GM23338 (cell line): ENCODE results near the gene PTER. TPM values are rescaled to one million over a fixed set of nuclear protein-coding genes. Genes with fewer than 3 reads are reported as not detected.

ENCODE experiments used
- ATAC-seq: fragments of 200-7000 bp; cut with Tn5 transposase; 3 replicates; pipeline ENCODE4 v1.9.1; 2020
- DNase-seq: peaks from one replicate; pipeline ENCODE4 v3.0.0-alpha.2; 2015; ENCODE audit warnings: low spot score
- H2AFZ ChIP-seq: fragments of 200-600 bp; sonication (generic); 2 replicates; pipeline ENCODE4 v1.8.0; 2016; ENCODE audit warnings: antibody characterized with exemption, mild to moderate bottlenecking, moderate library complexity
- H3F3A ChIP-seq: fragments of 200-600 bp; sonication (generic); replicated peaks from 2 replicates; pipeline ENCODE4 v1.8.0; 2017; ENCODE audit warnings: antibody characterized with exemption, mixed run types, low read depth
- H3K27ac ChIP-seq: fragments of 200-600 bp; sonication (generic); 2 replicates; pipeline ENCODE4 v1.6.1; 2016; ENCODE audit warnings: low read depth
- H3K27me3 ChIP-seq: fragments of 200-600 bp; sonication (generic); 2 replicates; pipeline ENCODE4 v1.8.0; 2016; ENCODE audit warnings: mild to moderate bottlenecking, mixed run types, moderate library complexity; ENCODE audit not compliant: insufficient read depth
- H3K36me3 ChIP-seq: fragments of 200-600 bp; sonication (generic); 2 replicates; pipeline ENCODE4 v1.8.0; 2016; ENCODE audit warnings: mild to moderate bottlenecking; ENCODE audit not compliant: insufficient read depth
- H3K4me1 ChIP-seq: fragments of 200-600 bp; sonication (generic); 2 replicates; pipeline ENCODE4 v1.8.0; 2016; ENCODE audit warnings: mild to moderate bottlenecking, moderate library complexity; ENCODE audit not compliant: insufficient read depth
- H3K4me2 ChIP-seq: fragments of 200-600 bp; sonication (generic); 2 replicates; pipeline ENCODE4 v1.7.1; 2017; ENCODE audit warnings: mixed run types
- H3K4me3 ChIP-seq: fragments of 200-600 bp; sonication (generic); 2 replicates; pipeline ENCODE4 v1.6.1; 2016; ENCODE audit warnings: mixed run types
- H3K79me2 ChIP-seq: fragments of 200-600 bp; sonication (generic); replicated peaks from 2 replicates; pipeline ENCODE4 v1.8.0; 2017; ENCODE audit warnings: mild to moderate bottlenecking; ENCODE audit not compliant: insufficient read depth
- H3K9me2 ChIP-seq: fragments of 200-600 bp; sonication (generic); 2 replicates; pipeline ENCODE4 v1.8.0; 2017; ENCODE audit not compliant: insufficient read depth
- H4K20me1 ChIP-seq: fragments of 200-600 bp; sonication (generic); replicated peaks from 2 replicates; pipeline ENCODE4 v1.8.0; 2017; ENCODE audit warnings: mild to moderate bottlenecking; ENCODE audit not compliant: insufficient read depth
- H3K27ac Mint-ChIP-seq: 2 replicates; pipeline ENCODE4 v1.8.0; 2020; ENCODE audit warnings: inconsistent platforms, mild to moderate bottlenecking, moderate library complexity, mixed read lengths
- H3K27me3 Mint-ChIP-seq: 3 replicates; pipeline ENCODE4 v1.8.0; 2022; ENCODE audit warnings: low read depth, mild to moderate bottlenecking, moderate library complexity, mixed read lengths, inconsistent platforms; ENCODE audit not compliant: insufficient read depth, poor library complexity
- H3K36me3 Mint-ChIP-seq: 3 replicates; pipeline ENCODE4 v1.8.0; 2021; ENCODE audit warnings: low read depth, mild to moderate bottlenecking, inconsistent platforms, moderate library complexity, mixed read lengths
- H3K4me1 Mint-ChIP-seq: 3 replicates; pipeline ENCODE4 v1.8.0; 2020; ENCODE audit warnings: mild to moderate bottlenecking, inconsistent platforms, mixed read lengths
- H3K4me3 Mint-ChIP-seq: 3 replicates; pipeline ENCODE4 v1.8.0; 2021; ENCODE audit warnings: moderate library complexity, mild to moderate bottlenecking, inconsistent platforms, mixed read lengths
- H3K9me3 Mint-ChIP-seq: 3 replicates; pipeline ENCODE4 v1.8.0; 2020; ENCODE audit warnings: moderate library complexity, mild to moderate bottlenecking, inconsistent platforms, mixed read lengths
- CREB1 ChIP-seq: fragments of 250-450 bp; sonication (Bioruptor Pico); IDR thresholded peaks from 2 replicates; pipeline ENCODE4 v1.5.0; 2020; ENCODE audit warnings: low read depth, mild to moderate bottlenecking, moderate library complexity
- EZH2 ChIP-seq: fragments of 200-600 bp; sonication (generic); IDR thresholded peaks from one replicate; pipeline ENCODE4 v1.8.0; 2017; ENCODE audit warnings: antibody characterized with exemption, mild to moderate bottlenecking, low read depth; ENCODE audit not compliant: unreplicated experiment
- EZH2phosphoT487 ChIP-seq: fragments of 200-600 bp; sonication (generic); IDR thresholded peaks from one replicate; pipeline ENCODE4 v1.8.1; 2018; ENCODE audit warnings: antibody characterized with exemption; ENCODE audit not compliant: unreplicated experiment
- JUNB ChIP-seq: IDR thresholded peaks from one replicate; pipeline ENCODE4 v1.6.1; 2016; ENCODE audit warnings: antibody characterized with exemption; ENCODE audit not compliant: unreplicated experiment
- NANOG ChIP-seq: IDR thresholded peaks from 2 replicates; pipeline ENCODE4 v1.6.1; 2016; ENCODE audit warnings: antibody characterized with exemption, borderline replicate concordance
- POLR2AphosphoS5 ChIP-seq: IDR thresholded peaks from 2 replicates; pipeline ENCODE4 v1.6.1; 2016; ENCODE audit warnings: antibody characterized with exemption, low read depth
- STAT1 ChIP-seq: IDR thresholded peaks from one replicate; pipeline ENCODE4 v1.6.1; 2016; ENCODE audit warnings: antibody characterized with exemption; ENCODE audit not compliant: unreplicated experiment
- ZNF114 ChIP-seq: fragments of 250-450 bp; sonication (Bioruptor Pico); IDR thresholded peaks from 2 replicates; pipeline ENCODE4 v1.5.0; 2020; ENCODE audit warnings: mild to moderate bottlenecking, moderate library complexity
- ZNF331 ChIP-seq: fragments of 250-450 bp; sonication (Bioruptor Pico); IDR thresholded peaks from 2 replicates; pipeline ENCODE4 v1.5.0; 2020; ENCODE audit warnings: low read depth, mild to moderate bottlenecking, moderate library complexity
- polyA plus RNA-seq: library from polyadenylated mRNA; unstranded; fragments of >200 nt; fragmentation: Nextera tagmentation; extraction: Ambion mirVana; gene quantifications from 2 replicates; pipeline ENCODE4 v1.2.1, GENCODE V29; 2016
- total RNA-seq: library from RNA; depleted of rRNA; stranded (reverse); fragments of >200 nt; shearing (Covaris generic); gene quantifications from 2 replicates; pipeline ENCODE4 v1.2.3, GENCODE V29; 2014
- TF ChIP-seq, protein P1 (sequence below): fragments of 250-450 bp; sonication (Bioruptor Pico); IDR thresholded peaks from 2 replicates; pipeline ENCODE4 v1.5.0; 2020; ENCODE audit warnings: mild to moderate bottlenecking, moderate library complexity
- TF ChIP-seq, protein P2 (sequence below), 2 experiments: fragments of 200-600 bp in 1 of 2; sonication (generic) in 1 of 2; conservative IDR thresholded peaks; 2 replicates each; pipeline versions ENCODE4 v1.5.1 to v1.6.1; 2016 to 2017; ENCODE audit warnings: antibody characterized with exemption in 2 of 2, low read depth in 2 of 2, mild to moderate bottlenecking in 2 of 2, moderate library complexity in 1 of 2
- TF ChIP-seq, protein P3 (sequence below): IDR thresholded peaks from one replicate; pipeline ENCODE4 v1.6.1; 2018; ENCODE audit warnings: antibody characterized with exemption; ENCODE audit not compliant: unreplicated experiment
- TF ChIP-seq, protein P4 (sequence below): IDR thresholded peaks from 2 replicates; pipeline ENCODE4 v1.6.1; 2016; ENCODE audit warnings: antibody characterized with exemption

The PTER gene
- total and polyA plus RNA-seq, 2 experiments from 2014 or later: 4.8 to 4.9 TPM

DNA sequence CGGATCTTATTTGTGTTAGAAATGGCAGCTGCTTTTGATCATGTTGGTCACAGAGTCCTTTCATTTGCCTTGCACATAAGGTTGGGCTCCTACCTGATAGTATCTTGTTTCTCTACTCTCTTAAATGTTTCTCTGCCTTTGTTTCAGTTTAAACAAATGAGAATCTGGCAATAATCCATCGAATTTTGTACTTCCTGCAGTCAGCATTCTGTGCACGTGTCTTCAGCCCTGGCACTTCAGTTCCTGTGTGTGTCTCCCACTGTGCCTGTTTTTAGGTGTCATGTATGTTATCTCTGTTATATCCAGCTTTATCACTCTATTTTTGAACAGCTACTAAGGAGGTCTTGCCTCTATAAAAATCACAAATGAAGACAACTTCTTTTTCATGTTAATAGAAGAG lies 28.4 kb upstream of the PTER start:
- H3K36me3 ChIP-seq: no peaks in the 10 kb centered on the region
- no peak overlapping the region for H3K27ac Mint-ChIP-seq
- H3K36me3 Mint-ChIP-seq: no peaks in the 10 kb centered on the region
- TF ChIP-seq STAT1 (no peak), POLR2AphosphoS5 (no peak), ZNF331 (CRISPR knock-in tag) (no peak), JUNB (no peak), ZNF114 (CRISPR knock-in tag) (no peak), EZH2 (no peak), EZH2phosphoT487 (no peak), NANOG (no peak), CREB1 (no peak)
- TF ChIP-seq, protein P1, sequence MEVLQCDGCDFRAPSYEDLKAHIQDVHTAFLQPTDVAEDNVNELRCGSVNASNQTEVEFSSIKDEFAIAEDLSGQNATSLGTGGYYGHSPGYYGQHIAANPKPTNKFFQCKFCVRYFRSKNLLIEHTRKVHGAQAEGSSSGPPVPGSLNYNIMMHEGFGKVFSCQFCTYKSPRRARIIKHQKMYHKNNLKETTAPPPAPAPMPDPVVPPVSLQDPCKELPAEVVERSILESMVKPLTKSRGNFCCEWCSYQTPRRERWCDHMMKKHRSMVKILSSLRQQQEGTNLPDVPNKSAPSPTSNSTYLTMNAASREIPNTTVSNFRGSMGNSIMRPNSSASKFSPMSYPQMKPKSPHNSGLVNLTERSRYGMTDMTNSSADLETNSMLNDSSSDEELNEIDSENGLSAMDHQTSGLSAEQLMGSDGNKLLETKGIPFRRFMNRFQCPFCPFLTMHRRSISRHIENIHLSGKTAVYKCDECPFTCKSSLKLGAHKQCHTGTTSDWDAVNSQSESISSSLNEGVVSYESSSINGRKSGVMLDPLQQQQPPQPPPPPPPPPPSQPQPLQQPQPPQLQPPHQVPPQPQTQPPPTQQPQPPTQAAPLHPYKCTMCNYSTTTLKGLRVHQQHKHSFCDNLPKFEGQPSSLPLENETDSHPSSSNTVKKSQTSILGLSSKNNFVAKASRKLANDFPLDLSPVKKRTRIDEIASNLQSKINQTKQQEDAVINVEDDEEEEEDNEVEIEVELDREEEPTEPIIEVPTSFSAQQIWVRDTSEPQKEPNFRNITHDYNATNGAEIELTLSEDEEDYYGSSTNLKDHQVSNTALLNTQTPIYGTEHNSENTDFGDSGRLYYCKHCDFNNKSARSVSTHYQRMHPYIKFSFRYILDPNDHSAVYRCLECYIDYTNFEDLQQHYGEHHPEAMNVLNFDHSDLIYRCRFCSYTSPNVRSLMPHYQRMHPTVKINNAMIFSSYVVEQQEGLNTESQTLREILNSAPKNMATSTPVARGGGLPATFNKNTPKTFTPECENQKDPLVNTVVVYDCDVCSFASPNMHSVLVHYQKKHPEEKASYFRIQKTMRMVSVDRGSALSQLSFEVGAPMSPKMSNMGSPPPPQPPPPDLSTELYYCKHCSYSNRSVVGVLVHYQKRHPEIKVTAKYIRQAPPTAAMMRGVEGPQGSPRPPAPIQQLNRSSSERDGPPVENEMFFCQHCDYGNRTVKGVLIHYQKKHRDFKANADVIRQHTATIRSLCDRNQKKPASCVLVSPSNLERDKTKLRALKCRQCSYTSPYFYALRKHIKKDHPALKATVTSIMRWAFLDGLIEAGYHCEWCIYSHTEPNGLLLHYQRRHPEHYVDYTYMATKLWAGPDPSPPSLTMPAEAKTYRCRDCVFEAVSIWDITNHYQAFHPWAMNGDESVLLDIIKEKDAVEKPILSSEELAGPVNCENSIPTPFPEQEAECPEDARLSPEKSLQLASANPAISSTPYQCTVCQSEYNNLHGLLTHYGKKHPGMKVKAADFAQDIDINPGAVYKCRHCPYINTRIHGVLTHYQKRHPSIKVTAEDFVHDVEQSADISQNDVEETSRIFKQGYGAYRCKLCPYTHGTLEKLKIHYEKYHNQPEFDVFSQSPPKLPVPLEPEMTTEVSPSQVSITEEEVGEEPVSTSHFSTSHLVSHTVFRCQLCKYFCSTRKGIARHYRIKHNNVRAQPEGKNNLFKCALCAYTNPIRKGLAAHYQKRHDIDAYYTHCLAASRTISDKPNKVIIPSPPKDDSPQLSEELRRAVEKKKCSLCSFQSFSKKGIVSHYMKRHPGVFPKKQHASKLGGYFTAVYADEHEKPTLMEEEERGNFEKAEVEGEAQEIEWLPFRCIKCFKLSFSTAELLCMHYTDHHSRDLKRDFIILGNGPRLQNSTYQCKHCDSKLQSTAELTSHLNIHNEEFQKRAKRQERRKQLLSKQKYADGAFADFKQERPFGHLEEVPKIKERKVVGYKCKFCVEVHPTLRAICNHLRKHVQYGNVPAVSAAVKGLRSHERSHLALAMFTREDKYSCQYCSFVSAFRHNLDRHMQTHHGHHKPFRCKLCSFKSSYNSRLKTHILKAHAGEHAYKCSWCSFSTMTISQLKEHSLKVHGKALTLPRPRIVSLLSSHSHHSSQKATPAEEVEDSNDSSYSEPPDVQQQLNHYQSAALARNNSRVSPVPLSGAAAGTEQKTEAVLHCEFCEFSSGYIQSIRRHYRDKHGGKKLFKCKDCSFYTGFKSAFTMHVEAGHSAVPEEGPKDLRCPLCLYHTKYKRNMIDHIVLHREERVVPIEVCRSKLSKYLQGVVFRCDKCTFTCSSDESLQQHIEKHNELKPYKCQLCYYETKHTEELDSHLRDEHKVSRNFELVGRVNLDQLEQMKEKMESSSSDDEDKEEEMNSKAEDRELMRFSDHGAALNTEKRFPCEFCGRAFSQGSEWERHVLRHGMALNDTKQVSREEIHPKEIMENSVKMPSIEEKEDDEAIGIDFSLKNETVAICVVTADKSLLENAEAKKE (CRISPR knock-in tag): no peak
- TF ChIP-seq, protein P2, sequence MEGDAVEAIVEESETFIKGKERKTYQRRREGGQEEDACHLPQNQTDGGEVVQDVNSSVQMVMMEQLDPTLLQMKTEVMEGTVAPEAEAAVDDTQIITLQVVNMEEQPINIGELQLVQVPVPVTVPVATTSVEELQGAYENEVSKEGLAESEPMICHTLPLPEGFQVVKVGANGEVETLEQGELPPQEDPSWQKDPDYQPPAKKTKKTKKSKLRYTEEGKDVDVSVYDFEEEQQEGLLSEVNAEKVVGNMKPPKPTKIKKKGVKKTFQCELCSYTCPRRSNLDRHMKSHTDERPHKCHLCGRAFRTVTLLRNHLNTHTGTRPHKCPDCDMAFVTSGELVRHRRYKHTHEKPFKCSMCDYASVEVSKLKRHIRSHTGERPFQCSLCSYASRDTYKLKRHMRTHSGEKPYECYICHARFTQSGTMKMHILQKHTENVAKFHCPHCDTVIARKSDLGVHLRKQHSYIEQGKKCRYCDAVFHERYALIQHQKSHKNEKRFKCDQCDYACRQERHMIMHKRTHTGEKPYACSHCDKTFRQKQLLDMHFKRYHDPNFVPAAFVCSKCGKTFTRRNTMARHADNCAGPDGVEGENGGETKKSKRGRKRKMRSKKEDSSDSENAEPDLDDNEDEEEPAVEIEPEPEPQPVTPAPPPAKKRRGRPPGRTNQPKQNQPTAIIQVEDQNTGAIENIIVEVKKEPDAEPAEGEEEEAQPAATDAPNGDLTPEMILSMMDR (conservative IDR thresholded peaks at IDR 0.05; ENCODE audit: low read depth in 2 of 2): no peak
- TF ChIP-seq, protein P3, sequence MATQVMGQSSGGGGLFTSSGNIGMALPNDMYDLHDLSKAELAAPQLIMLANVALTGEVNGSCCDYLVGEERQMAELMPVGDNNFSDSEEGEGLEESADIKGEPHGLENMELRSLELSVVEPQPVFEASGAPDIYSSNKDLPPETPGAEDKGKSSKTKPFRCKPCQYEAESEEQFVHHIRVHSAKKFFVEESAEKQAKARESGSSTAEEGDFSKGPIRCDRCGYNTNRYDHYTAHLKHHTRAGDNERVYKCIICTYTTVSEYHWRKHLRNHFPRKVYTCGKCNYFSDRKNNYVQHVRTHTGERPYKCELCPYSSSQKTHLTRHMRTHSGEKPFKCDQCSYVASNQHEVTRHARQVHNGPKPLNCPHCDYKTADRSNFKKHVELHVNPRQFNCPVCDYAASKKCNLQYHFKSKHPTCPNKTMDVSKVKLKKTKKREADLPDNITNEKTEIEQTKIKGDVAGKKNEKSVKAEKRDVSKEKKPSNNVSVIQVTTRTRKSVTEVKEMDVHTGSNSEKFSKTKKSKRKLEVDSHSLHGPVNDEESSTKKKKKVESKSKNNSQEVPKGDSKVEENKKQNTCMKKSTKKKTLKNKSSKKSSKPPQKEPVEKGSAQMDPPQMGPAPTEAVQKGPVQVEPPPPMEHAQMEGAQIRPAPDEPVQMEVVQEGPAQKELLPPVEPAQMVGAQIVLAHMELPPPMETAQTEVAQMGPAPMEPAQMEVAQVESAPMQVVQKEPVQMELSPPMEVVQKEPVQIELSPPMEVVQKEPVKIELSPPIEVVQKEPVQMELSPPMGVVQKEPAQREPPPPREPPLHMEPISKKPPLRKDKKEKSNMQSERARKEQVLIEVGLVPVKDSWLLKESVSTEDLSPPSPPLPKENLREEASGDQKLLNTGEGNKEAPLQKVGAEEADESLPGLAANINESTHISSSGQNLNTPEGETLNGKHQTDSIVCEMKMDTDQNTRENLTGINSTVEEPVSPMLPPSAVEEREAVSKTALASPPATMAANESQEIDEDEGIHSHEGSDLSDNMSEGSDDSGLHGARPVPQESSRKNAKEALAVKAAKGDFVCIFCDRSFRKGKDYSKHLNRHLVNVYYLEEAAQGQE: no peak
- TF ChIP-seq, protein P4, sequence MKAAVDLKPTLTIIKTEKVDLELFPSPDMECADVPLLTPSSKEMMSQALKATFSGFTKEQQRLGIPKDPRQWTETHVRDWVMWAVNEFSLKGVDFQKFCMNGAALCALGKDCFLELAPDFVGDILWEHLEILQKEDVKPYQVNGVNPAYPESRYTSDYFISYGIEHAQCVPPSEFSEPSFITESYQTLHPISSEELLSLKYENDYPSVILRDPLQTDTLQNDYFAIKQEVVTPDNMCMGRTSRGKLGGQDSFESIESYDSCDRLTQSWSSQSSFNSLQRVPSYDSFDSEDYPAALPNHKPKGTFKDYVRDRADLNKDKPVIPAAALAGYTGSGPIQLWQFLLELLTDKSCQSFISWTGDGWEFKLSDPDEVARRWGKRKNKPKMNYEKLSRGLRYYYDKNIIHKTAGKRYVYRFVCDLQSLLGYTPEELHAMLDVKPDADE: no peak
- H3K27me3 Mint-ChIP-seq: peaks cover 4% of the 10 kb centered on the region
- H3K9me3 Mint-ChIP-seq: no peaks in the 10 kb centered on the region
- DNase-seq (no peak), ATAC-seq (no peak)
- H3K9me2 ChIP-seq: no peaks in the 10 kb centered on the region
- no peak overlapping the region for H3K27ac ChIP-seq
- H3K4me3 ChIP-seq: no peak overlapping the region
- no peaks in the 10 kb centered on the region for H3K27me3 ChIP-seq
- H3K4me2 ChIP-seq: no peak overlapping the region
- 0 out of 2 replicates have a peak overlapping the region, but pooled peaks have one; percentile 50 for H2AFZ ChIP-seq
- no peaks in the 10 kb centered on the region for H3F3A ChIP-seq
- H3K4me1 Mint-ChIP-seq: peaks cover 16% of the 10 kb centered on the region
- no peaks in the 10 kb centered on the region for H3K79me2 ChIP-seq
- no peaks in the 10 kb centered on the region for H3K4me1 ChIP-seq
- H4K20me1 ChIP-seq: no peaks in the 10 kb centered on the region
- no peak overlapping the region for H3K4me3 Mint-ChIP-seq
